GM15510 (cell line): ENCODE data around the gene ARVCF.

ENCODE experiments used
- POLR2A ChIP-seq: IDR thresholded peaks from 3 replicates; pipeline ENCODE4 v1.6.1; 2011; ENCODE audit warnings: borderline replicate concordance; ENCODE audit not compliant: insufficient read length; ENCODE audit errors: extremely low read depth

The ARVCF gene

DNA sequence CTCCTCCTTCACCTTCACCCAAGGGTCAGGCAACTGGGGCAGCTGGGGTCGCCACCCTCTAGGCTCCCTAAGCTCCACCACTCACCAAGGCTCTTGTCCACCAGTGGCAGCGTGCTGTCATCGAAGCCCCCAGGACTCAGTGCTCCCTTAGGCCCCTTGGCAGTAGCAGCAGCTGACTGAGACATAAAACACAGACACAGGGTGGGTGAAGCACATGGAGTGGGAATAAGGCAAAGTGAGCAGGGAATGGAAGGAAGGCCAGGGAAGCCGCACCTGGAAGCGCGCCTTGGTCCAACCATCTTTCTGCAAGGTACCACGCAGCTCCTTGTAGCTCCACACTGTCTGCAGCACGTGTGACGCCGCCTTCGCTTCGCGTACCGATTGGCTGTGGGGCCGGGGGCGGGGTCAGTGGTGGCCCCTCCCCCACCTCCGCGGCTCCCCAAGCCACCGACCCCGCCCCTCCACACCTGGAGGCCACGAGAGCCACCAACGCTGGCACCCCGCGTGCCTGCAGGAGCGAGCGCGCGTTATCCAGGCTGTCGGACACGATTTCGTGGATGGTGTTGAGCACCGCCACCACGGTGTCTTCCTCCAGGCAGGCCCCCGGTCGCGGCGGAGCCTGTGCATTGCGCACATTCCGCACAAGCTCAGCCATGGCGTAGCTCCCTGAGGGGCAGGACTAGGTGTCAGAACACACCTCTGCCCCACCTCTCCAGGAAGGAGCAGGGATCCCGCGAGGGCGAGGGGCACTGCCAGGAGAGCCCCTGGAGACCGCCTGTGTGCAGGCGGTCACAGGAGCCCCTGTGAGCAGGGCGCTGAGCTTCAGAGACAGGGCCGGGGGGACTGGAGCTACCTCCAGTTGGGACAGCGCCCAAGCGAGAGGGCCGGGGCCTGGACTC lies 43.7 kb downstream of the ARVCF start:
- TF ChIP-seq POLR2A: no peak

DNA sequence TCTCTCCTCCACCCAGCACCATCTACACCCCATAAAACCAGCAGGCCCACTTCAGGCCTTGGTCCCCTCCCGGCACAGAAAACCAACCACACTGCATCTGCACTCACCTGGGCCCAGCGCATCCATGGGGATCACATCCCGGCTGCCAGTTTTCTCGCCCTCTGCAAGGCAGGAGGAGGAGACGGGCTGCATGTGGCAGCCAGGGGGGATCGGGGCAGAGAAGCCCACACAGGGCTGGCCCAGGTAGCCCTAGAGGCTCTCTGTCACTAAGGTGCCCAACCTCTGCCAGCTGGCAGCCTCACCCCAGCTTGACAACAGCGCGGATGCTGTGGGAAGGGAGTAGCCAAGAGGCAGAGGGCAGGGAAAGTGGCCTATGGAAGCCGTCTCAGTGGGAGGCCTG lies 44.4 kb downstream of the ARVCF start:
- no peak for TF ChIP-seq POLR2A

DNA sequence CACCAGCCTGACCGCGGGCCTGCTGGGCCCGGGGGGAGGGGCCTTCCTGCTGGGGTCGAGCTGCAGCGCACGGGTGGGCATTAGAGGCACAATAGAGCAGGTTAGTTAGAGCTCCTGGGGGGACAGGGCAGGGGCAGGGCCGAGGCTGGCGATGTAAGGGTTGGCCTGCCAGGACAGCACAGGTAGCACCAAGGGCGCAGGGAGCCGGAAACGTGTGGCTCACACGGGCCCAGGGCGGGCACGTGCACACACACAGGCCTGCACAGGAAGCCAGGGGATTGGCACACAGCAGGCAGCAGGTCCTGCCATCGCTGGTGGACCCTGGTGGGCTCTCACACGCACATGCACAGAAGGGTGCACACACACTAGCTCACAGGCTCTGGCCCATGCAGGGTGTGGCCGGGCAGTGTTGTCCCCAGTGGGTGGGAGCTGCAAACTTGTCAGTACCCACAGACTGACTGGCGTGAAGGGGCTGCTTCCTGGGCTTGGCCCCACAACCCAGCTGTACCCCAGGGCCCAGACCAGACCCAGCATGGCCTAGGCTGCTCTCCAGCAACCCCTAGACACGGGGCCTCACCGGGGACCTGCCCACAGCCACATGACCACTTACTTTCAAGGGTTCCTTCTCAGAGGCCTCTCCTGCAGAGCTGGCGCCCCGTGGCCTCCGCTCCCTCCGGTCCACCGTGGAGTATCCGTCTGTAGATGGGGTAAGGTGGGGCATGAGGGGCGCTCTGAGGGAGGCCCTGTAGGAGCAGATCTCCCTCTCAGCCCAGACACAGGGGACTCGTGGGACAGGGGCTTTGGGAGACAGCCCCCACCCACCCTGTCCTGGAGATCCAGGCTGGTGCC lies 45.1 kb downstream of the ARVCF start:
- TF ChIP-seq POLR2A: no peak

DNA sequence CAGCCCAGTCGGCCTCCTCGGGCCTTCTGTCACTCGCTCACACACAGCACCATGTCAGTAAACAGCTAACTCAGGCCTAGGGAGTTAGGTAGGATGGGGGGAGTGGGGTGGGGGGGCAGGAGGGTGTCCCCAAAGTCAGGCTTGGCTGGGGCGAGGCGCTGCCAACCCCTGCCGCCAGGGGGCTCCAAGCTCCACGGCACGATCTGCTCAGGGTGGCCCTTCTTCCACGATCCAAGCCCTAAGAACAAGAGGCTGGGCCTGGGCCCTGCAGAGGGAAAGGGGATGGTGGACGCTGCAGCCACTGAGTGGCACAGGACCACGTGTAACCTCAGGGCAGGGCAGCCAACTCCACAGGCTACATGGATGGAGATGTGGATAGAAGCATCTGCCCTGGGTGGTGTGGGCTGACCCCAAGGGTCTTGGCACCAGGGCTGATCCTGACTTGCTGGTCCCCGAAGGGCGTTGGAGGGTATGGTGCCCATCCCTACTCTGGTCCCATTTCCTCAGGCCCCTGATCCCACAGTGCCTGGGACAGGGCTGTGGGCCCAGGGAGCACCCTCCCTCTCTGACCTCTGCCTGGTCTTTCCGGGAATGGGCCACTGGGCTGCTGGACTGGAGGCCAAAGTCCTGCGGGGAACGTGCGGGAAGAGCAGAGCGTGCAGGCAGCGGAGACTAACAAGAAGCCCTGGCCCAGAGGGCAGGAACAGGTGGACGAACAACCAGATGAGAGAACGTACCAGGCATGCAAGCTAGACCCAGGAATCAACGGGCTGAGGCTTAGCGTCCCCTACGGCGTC lies 45.9 kb downstream of the ARVCF start:
- TF ChIP-seq POLR2A: peak; percentile 24

DNA sequence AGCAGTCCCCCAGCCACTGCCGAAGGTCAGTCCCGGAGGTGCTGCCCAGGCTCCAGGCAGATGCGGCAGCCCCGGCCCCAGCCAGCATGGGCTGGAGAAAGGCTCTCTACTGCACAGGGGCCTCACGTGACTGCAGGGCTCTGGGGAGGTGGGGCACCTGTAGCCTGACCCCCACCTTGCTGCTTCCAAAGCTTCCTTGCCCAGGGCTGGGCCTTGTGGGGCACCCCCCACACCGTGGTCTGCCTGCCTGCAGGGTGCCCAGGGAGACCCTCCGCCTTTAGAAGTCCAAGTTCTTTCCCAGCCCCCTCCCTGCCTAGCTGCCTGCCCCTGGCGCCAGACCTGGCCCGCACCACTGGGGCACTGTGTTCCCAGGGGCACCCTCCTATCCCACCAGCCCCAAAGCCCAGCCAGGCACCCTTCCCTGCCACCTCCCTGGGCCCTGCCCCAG lies 46.6 kb downstream of the ARVCF start:
- TF ChIP-seq POLR2A: no peak

DNA sequence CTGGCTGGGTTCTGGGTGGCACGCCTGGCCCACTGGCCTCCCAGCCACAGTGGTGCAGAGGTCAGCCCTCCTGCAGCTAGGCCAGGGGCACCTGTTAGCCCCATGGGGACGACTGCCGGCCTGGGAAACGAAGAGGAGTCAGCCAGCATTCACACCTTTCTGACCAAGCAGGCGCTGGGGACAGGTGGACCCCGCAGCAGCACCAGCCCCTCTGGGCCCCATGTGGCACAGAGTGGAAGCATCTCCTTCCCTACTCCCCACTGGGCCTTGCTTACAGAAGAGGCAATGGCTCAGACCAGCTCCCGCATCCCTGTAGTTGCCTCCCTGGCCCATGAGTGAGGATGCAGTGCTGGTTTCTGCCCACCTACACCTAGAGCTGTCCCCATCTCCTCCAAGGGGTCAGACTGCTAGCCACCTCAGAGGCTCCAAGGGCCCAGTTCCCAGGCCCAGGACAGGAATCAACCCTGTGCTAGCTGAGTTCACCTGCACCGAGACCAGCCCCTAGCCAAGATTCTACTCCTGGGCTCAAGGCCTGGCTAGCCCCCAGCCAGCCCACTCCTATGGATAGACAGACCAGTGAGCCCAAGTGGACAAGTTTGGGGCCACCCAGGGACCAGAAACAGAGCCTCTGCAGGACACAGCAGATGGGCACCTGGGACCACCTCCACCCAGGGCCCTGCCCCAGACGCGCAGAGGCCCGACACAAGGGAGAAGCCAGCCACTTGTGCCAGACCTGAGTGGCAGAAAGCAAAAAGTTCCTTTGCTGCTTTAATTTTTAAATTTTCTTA lies 47.3 kb downstream of the ARVCF start:
- TF ChIP-seq POLR2A: no peak

DNA sequence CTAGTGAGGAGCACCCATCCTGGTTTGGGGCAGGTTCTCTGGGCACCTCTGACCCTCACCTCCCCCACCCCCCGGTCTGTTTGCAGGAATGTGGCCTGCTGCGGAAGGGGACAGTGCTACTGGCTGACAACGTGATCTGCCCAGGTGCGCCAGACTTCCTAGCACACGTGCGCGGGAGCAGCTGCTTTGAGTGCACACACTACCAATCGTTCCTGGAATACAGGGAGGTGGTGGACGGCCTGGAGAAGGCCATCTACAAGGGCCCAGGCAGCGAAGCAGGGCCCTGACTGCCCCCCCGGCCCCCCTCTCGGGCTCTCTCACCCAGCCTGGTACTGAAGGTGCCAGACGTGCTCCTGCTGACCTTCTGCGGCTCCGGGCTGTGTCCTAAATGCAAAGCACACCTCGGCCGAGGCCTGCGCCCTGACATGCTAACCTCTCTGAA lies 48.2 kb downstream of the ARVCF start:
- TF ChIP-seq POLR2A: no peak

DNA sequence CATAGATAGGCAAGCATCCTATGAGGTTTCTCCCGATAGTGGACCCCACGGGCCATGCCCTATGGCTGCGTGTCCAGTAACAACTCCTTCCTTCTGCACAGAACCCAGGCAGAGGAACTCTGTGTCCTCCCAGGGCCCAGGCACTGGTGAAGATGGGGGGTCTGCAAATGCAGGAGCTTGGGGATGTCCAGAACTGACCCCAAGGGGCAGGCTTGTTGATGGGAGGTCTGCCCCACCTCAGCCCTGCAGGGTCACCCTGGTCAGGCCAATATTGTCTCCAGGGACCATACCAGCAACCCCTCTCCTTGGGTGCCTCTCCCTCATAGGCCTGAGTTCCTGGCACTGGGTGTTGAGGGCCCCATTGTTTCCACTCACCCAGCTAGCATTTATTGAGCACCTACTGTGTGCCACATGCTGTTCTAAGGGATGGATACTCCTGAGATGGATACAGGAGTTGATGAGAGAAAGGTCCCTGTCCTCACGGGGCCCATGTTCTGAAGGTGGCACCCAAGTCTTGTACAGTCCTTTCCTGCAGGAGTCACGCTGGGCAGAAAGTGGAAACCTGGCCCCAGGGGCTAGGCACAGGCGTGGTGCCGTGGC lies 48.7 kb downstream of the ARVCF start:
- TF ChIP-seq POLR2A: no peak

DNA sequence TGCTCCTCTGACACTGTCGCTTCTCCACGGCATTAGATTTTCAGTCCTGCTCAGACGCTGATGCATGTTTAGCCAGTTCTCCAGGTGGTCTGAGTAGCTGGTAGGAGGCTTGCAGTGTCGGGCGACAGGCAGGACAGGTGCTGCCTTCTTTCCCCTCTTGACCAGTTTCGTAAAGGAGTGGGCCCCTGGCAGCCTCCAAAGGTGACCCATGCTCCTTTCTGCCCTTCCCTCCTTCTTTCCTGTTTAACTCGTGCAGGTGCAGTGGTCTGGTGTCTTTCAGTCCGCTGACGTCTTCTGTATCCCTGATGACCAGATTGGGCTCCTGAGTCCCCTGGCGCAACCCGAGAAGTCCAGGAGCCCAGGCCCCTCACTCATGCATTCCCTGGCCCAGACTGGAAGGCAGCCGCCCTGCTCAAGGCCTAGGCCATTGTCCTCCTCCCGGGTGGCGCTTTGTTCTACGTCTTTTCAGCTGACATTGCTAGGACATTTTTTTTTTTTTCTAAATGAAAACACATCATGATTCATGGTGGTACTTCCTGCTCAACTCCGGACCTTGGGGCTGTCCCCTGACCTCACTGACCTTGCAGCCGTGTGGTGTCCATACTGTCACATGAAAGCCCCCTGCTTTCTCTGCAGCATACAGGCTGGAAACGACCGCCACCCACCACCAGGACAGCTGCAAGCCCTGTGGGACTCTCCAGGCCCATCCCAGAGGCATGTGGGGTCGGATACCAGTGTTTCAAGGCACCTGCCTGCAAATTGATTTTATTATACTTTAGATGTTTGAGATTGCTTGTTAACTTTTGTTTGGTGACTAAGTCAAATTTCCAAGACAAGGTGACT lies 49.5 kb downstream of the ARVCF start:
- no peak for TF ChIP-seq POLR2A

DNA sequence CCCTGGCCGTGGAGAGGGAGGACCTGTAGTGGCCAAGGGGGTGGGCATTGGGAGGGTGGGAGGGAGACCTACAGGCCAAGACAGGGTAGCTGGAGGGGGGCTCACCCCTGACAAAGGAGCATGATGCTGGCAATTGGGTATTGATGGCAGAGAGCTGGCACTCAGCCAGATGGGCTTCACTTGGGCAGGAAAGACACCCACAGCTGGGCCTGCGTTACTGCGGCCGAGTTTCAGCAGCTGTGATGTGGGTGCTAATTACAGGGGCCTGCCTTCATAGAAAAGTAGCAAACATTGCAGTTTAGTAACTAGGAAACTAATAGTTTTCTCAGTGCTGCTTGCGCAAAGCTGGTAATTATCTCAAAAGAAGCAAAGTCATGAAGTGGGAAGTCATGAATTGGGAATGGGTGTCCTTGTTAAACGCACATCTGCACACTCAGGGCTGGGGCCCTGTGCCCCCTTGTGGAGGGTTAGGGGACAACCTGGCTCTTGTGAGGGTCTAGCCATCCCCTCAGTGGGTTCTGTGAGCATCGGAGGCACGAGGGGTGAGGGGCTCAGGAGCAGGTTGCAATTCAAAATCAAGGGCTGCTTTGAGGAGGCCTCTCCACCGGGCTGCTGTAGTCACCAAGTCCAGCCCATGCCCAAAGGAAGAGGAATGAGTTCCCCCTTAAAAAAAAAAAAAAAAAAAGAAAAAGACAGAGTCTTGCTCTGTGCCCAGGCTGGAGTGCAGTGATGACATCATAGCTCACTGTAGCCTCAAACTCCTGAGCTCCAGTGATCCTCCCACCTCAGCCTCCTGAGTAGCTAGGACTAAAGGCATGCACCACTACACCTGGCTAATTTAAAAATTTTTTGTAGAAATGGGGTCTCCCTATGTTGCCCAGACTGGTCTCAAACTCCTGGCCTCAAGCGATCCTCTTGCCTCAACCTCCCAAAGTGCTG lies 50.6 kb downstream of the ARVCF start:
- no peak for TF ChIP-seq POLR2A

DNA sequence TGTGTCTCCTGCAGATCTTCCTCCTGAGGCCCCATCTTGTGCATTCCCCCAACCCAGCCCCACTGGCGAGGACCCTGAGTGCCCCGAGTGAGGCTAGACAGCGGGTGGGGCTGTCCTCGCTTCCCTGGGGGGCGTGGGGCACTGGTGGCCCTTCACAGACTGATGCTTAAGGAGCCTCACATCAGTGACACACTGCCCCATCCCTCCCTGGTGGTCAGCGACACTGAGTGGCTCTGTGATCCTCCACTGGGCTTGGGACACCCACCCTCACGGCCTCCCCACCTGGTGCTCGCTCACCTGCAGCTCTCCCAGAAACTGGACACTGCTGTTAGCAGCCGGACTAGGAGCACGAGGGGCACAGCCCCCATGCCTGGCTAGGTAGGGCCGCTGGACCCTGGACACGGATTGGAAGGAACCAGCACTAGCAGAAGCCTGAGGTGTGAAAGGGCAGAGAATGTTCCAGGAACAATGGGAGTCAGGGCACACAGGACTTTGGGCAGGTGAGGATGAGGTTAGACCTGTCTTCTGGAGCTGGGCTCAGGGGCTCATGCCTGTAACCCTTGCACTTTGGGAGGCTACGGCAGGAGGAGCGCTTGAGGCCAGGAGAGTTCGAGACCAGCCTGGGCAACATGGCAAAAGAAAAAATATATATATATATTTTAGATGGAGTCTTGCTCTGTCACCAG lies 51.8 kb downstream of the ARVCF start:
- no peak for TF ChIP-seq POLR2A
